Neutrophil (primary cell): ENCODE results near the gene LRP10.

Experiments
- H3K27ac ChIP-seq: fragments of 200-600 bp; sonication (generic); 2 replicates; pipeline ENCODE4 v1.5.1; 2016; ENCODE audit warnings: mild to moderate bottlenecking, moderate library complexity
- H3K27me3 ChIP-seq: fragments of 200-600 bp; sonication (generic); 2 replicates; pipeline ENCODE4 v1.6.0; 2016; ENCODE audit warnings: mild to moderate bottlenecking
- H3K36me3 ChIP-seq: fragments of 200-600 bp; sonication (generic); 2 replicates; pipeline ENCODE4 v1.5.1; 2017
- H3K4me1 ChIP-seq, 2 experiments: fragments of 200-600 bp in 1 of 2; sonication (generic) in 1 of 2; 1 replicate in 1 of 2; 2 replicates in 1 of 2; pipeline versions ENCODE4 v1.5.1 to v1.6.1; 2013 to 2016; ENCODE audit warnings: low read depth in 1 of 2, low read length in 1 of 2, mild to moderate bottlenecking in 1 of 2, moderate library complexity in 1 of 2; ENCODE audit not compliant: control insufficient read depth in 1 of 2, insufficient read depth in 1 of 2
- H3K4me3 ChIP-seq, 2 experiments: fragments of 200-600 bp in 1 of 2; sonication (generic) in 1 of 2; 1 replicate in 1 of 2; 2 replicates in 1 of 2; pipeline ENCODE4 v1.5.1; 2013 to 2016; ENCODE audit warnings: low read depth in 1 of 2, low read length in 1 of 2, mild to moderate bottlenecking in 1 of 2, moderate library complexity in 1 of 2
- H3K9me3 ChIP-seq: fragments of 200-600 bp; sonication (generic); 2 replicates; pipeline ENCODE4 v1.5.1; 2016
- CTCF ChIP-seq: fragments of 200-600 bp; sonication (generic); IDR thresholded peaks from 2 replicates; pipeline ENCODE4 v1.5.1; 2016; ENCODE audit warnings: antibody characterized with exemption

Gene LRP10

GRCh38 chr14:22842211-22843122 is 29.1 kb upstream of the LRP10 start:
- Histone ChIP-seq H3K4me1 (peaks cover 2 to 3% of the 10 kb centered on the region in 2 experiments), H3K9me3 (no peaks in the 10 kb centered on the region), H3K36me3 (no peaks in the 10 kb centered on the region), H3K27ac (no peak overlapping the region), H3K27me3 (peaks cover 22% of the 10 kb centered on the region), H3K4me3 (no peak overlapping the region)
- TF ChIP-seq CTCF: no peak

- Histone ChIP-seq H3K9me3 (no peaks in the 10 kb centered on the region), H3K27ac (no peak overlapping the region), H3K4me3 (no peak overlapping the region), H3K36me3 (no peaks in the 10 kb centered on the region), H3K4me1 (peaks cover 4 to 7% of the 10 kb centered on the region in 2 experiments), H3K27me3 (peaks cover 22% of the 10 kb centered on the region)
- TF ChIP-seq CTCF: no peak
Observed at GRCh38 chr14:22843123-22843925, 28.2 kb upstream of the LRP10 start.

GRCh38 chr14:22844221-22845102 is 27.1 kb upstream of the LRP10 start:
- Histone ChIP-seq H3K9me3 (no peaks in the 10 kb centered on the region), H3K36me3 (no peaks in the 10 kb centered on the region), H3K27ac (no peak overlapping the region), H3K27me3 (peaks cover 20% of the 10 kb centered on the region), H3K4me3 (no peak overlapping the region), H3K4me1 (peaks cover 4 to 7% of the 10 kb centered on the region in 2 experiments)
- TF ChIP-seq CTCF: no peak

- H3K4me1 ChIP-seq: peaks cover 4 to 7% of the 10 kb centered on the region in 2 experiments
Observed at GRCh38 chr14:22845103-22845394, 26.5 kb upstream of the LRP10 start.

More at GRCh38 chr14:22845103-22845394, 26.5 kb upstream of the LRP10 start:
- Histone ChIP-seq H3K4me3 (no peak overlapping the region), H3K27ac (no peak overlapping the region), H3K9me3 (no peaks in the 10 kb centered on the region), H3K36me3 (no peaks in the 10 kb centered on the region), H3K27me3 (peaks cover 19% of the 10 kb centered on the region)
- TF ChIP-seq CTCF: no peak
